Neural progenitor cell (in vitro differentiated cells): ENCODE data around the gene SOBP. TPM values are rescaled to one million over a fixed set of nuclear protein-coding genes. Genes with fewer than 3 reads are reported as not detected.

Experiments used
- DNase-seq: peaks from one replicate; pipeline ENCODE4 v3.0.0-alpha.2; 2016; ENCODE audit warnings: low spot score
- H2AFZ ChIP-seq: fragments of 200-600 bp; sonication (generic); replicated peaks from 2 replicates; pipeline ENCODE4 v1.6.1; 2016; ENCODE audit warnings: antibody characterized with exemption
- H3F3A ChIP-seq: fragments of 200-600 bp; sonication (generic); 2 replicates; pipeline ENCODE4 v1.6.1; 2016; ENCODE audit warnings: antibody characterized with exemption, low read depth
- H3K27ac ChIP-seq: fragments of 200-600 bp; sonication (generic); 2 replicates; pipeline ENCODE4 v1.5.1; 2016; ENCODE audit warnings: mild to moderate bottlenecking
- H3K27me3 ChIP-seq: fragments of 200-600 bp; sonication (generic); 2 replicates; pipeline ENCODE4 v1.6.1; 2016; ENCODE audit warnings: mild to moderate bottlenecking, moderate library complexity
- H3K36me3 ChIP-seq: fragments of 200-600 bp; sonication (generic); 2 replicates; pipeline ENCODE4 v1.5.1; 2016
- H3K4me1 ChIP-seq: fragments of 200-600 bp; sonication (generic); 2 replicates; pipeline ENCODE4 v1.6.1; 2016; ENCODE audit warnings: mixed run types
- H3K4me2 ChIP-seq: fragments of 200-600 bp; sonication (generic); 2 replicates; pipeline ENCODE4 v1.6.1; 2016
- H3K4me3 ChIP-seq: fragments of 200-600 bp; sonication (generic); 2 replicates; pipeline ENCODE4 v1.5.1; 2016
- H3K79me2 ChIP-seq: fragments of 200-600 bp; sonication (generic); 2 replicates; pipeline ENCODE4 v1.6.1; 2016; ENCODE audit warnings: low read depth
- H3K9ac ChIP-seq: fragments of 200-600 bp; sonication (generic); 2 replicates; pipeline ENCODE4 v1.6.1; 2016
- H3K9me3 ChIP-seq: fragments of 200-600 bp; sonication (generic); 2 replicates; pipeline ENCODE4 v1.5.1; 2016; ENCODE audit warnings: low read depth
- H4K20me1 ChIP-seq: fragments of 200-600 bp; sonication (generic); 2 replicates; pipeline ENCODE4 v1.6.1; 2016; ENCODE audit warnings: low read depth
- H3K27ac Mint-ChIP-seq: 3 replicates; pipeline ENCODE4 v1.8.0; 2021; ENCODE audit warnings: mixed read lengths
- H3K27me3 Mint-ChIP-seq: 2 replicates; pipeline ENCODE4 v1.8.0; 2022; ENCODE audit warnings: low read depth, mild to moderate bottlenecking, inconsistent platforms, moderate library complexity, mixed read lengths; ENCODE audit not compliant: insufficient read depth
- H3K36me3 Mint-ChIP-seq: 3 replicates; pipeline ENCODE4 v1.8.0; 2021; ENCODE audit warnings: mixed read lengths
- H3K4me1 Mint-ChIP-seq: 3 replicates; pipeline ENCODE4 v1.8.0; 2021; ENCODE audit warnings: mixed read lengths
- H3K4me3 Mint-ChIP-seq: 3 replicates; pipeline ENCODE4 v1.8.0; 2021; ENCODE audit warnings: mild to moderate bottlenecking, moderate library complexity, mixed read lengths
- H3K9me3 Mint-ChIP-seq: 3 replicates; pipeline ENCODE4 v1.8.0; 2020; ENCODE audit warnings: mixed read lengths
- CTCF ChIP-seq: fragments of 200-600 bp; sonication (generic); IDR thresholded peaks from 2 replicates; pipeline ENCODE4 v1.5.1; 2017; ENCODE audit warnings: antibody characterized with exemption, mild to moderate bottlenecking
- EZH2 ChIP-seq: fragments of 200-600 bp; sonication (generic); IDR thresholded peaks from 2 replicates; pipeline ENCODE4 v1.6.1; 2017; ENCODE audit warnings: antibody characterized with exemption, mild to moderate bottlenecking, moderate library complexity
- EZH2phosphoT487 ChIP-seq: fragments of 200-600 bp; sonication (generic); IDR thresholded peaks from 2 replicates; pipeline ENCODE4 v1.6.1; 2017; ENCODE audit warnings: antibody characterized with exemption
- total RNA-seq: library from RNA; depleted of rRNA; stranded (reverse); fragments of >200 nt; gene quantifications from 2 replicates; pipeline ENCODE4 v1.2.3, GENCODE V29; 2015; ENCODE audit warnings: low replicate concordance

SOBP gene
- total RNA-seq, 1 donor from 2014 or later = 12.6 TPM

DNA sequence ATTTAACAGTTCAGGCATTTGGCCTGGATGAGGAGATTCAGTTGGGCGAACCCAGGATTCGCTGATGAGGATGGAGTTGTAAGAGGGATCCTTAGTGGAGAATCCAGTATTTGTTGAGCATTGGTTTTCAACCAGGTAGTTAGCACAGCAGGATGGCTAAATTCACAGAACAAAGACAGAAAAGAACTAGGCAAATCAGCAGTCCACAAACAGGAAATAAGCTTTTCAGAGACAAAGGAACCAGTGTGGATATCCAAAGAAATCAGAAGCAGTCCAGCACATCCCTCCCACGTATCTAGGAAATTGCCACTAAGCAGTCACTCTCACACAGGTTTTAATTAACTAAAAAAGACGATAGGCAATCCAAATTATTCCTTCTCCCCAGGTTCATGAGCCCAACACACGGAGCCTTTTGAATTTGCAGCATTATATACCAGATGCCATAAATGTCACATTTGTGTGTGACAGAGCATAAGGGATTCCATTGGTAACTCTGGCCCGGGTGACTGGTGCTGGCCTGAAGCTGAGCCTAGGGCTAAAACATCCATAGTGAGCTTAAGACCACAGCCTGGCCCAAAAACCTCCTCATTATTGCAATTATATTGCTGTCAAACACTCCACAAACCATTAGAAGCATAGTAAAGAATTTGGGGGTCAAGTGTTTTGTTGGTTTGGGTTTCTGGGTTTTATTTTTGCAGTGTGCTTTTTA lies 131.5 kb downstream of the SOBP start:
- Mint-ChIP-seq H3K4me3 (no peak overlapping the region), H3K27me3 (no peaks in the 10 kb centered on the region), H3K9me3 (no peaks in the 10 kb centered on the region), H3K27ac (peak overlapping the region; percentile 95), H3K36me3 (peaks cover 21% of the 10 kb centered on the region), H3K4me1 (peaks cover 63% of the 10 kb centered on the region)
- H3K4me1 ChIP-seq = peaks cover 49% of the 10 kb centered on the region
- no peaks in the 10 kb centered on the region for H3K79me2 ChIP-seq
- TF ChIP-seq EZH2phosphoT487 = no peak
- TF ChIP-seq CTCF = no peak
- no peaks in the 10 kb centered on the region for H3K36me3 ChIP-seq
- peaks cover 23% of the 10 kb centered on the region for H3F3A ChIP-seq
- no peak for DNase-seq
- H3K4me3 ChIP-seq = no peak overlapping the region
- H3K9me3 ChIP-seq = no peaks in the 10 kb centered on the region
- H3K9ac ChIP-seq = no peak overlapping the region
- peak overlapping the region; percentile 25 for H3K27ac ChIP-seq
- no peaks in the 10 kb centered on the region for H3K27me3 ChIP-seq
- H4K20me1 ChIP-seq = peaks cover 6% of the 10 kb centered on the region
- H2AFZ ChIP-seq = no peak overlapping the region
- H3K4me2 ChIP-seq = peak overlapping the region; percentile 52

DNA sequence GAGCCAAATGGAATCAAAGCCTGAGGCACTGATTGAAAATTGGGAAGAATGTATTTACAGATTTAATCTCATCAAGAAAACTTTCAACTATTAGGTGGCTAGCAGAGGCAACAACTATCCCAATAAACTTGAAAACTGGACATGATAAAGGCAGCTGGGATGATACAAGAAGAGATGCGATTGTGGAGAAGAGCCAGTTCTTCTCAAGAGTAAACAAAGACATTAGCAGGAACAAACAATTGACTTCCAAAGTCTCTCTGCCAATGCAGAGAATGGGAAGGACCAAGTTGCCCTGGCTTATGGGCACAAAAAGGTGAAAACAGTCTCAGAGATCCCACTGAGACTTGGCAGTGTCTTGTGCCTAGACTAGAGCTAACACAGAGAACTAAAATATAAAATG lies 132.4 kb downstream of the SOBP start:
- Histone ChIP-seq H3K36me3 (no peaks in the 10 kb centered on the region), H3K79me2 (no peaks in the 10 kb centered on the region), H3K27ac (no peak overlapping the region), H3K4me3 (no peak overlapping the region), H3F3A (peaks cover 23% of the 10 kb centered on the region), H3K4me2 (no peak overlapping the region), H4K20me1 (no peaks in the 10 kb centered on the region), H3K9me3 (no peaks in the 10 kb centered on the region), H2AFZ (no peak overlapping the region), H3K27me3 (no peaks in the 10 kb centered on the region), H3K9ac (no peak overlapping the region), H3K4me1 (peaks cover 49% of the 10 kb centered on the region)
- no peaks in the 10 kb centered on the region for H3K27me3 Mint-ChIP-seq
- H3K4me3 Mint-ChIP-seq = no peak overlapping the region
- H3K27ac Mint-ChIP-seq = no peak overlapping the region
- no peak for DNase-seq
- no peak for TF ChIP-seq CTCF
- no peak for TF ChIP-seq EZH2
- no peak for TF ChIP-seq EZH2phosphoT487
- H3K36me3 Mint-ChIP-seq = peaks cover 21% of the 10 kb centered on the region
- peaks cover 63% of the 10 kb centered on the region for H3K4me1 Mint-ChIP-seq
- H3K9me3 Mint-ChIP-seq = no peaks in the 10 kb centered on the region

GRCh38 chr6:107624050-107624449 lies 134.1 kb downstream of the SOBP start:
- no peak for DNase-seq
- TF ChIP-seq EZH2 = no peak
- no peak for TF ChIP-seq EZH2phosphoT487
- TF ChIP-seq CTCF = no peak
- H3K9me3 Mint-ChIP-seq = no peaks in the 10 kb centered on the region
- H3K27ac ChIP-seq = no peak overlapping the region
- H3K27me3 Mint-ChIP-seq = no peaks in the 10 kb centered on the region
- no peaks in the 10 kb centered on the region for H3K79me2 ChIP-seq
- H3K4me3 ChIP-seq = no peak overlapping the region
- no peaks in the 10 kb centered on the region for H3K9me3 ChIP-seq
- peaks cover 58% of the 10 kb centered on the region for H3K4me1 ChIP-seq
- H3K4me1 Mint-ChIP-seq = peaks cover 71% of the 10 kb centered on the region
- H3F3A ChIP-seq = peaks cover 27% of the 10 kb centered on the region
- H4K20me1 ChIP-seq = peaks cover 8% of the 10 kb centered on the region
- no peaks in the 10 kb centered on the region for H3K27me3 ChIP-seq
- no peak overlapping the region for H3K27ac Mint-ChIP-seq
- peaks cover 23% of the 10 kb centered on the region for H3K36me3 Mint-ChIP-seq
- no peak overlapping the region for H3K4me2 ChIP-seq
- no peaks in the 10 kb centered on the region for H3K36me3 ChIP-seq
- H3K9ac ChIP-seq = no peak overlapping the region
- no peak overlapping the region for H3K4me3 Mint-ChIP-seq
- no peak overlapping the region for H2AFZ ChIP-seq
